ENCODE data around the gene PPP1R9A.

DNA sequence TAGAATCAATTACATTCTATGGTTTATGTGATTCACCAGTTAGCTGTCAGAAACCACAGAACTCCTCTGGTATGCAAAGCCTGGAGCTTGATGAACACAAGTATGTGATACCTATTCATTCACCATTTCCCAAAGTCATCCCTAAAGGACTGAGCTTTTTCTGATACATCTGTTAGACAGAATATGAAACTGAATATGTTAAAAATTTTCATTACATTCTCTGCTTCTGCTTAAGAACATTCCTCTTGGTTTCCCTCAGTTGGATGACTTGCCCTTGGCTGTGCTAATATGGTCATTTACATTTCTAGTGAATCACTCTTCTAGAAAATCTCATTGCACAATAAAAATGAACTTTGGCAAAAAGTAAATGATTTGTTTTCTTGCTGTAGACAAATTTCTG is 427.7 kb downstream of the PPP1R9A start:
- no peak for TF ChIP-seq CTCF (optimal IDR thresholded peaks at IDR 0.05 in 1 of 3, IDR thresholded peaks at IDR 0.05 in 1 of 3, conservative IDR thresholded peaks at IDR 0.05 in 1 of 3; ENCODE audit: extremely low read depth in 1 of 3, insufficient read depth in 2 of 3, low read length in 3 of 3)
- no peak for TF ChIP-seq EZH2 (IDR thresholded peaks at IDR 0.05; ENCODE audit: low read length)

Measured in keratinocyte (primary cell).